ENCODE data around the gene OSBPL10. TPM values are rescaled to one million over a fixed set of nuclear protein-coding genes. Genes with fewer than 3 reads are reported as not detected.

Gene OSBPL10
- total and polyA plus RNA-seq, 2 of the 8 experiments (the other 6 are each of a cell fraction or from before 2014, with no cell fraction given), result 26.2 to 86.7 TPM

- TF ChIP-seq CHD1 (IDR thresholded peaks at IDR 0.05; ENCODE audit: low read depth, low read length), result no peak
- no peak for TF ChIP-seq TBP (IDR thresholded peaks at IDR 0.05; ENCODE audit: low read depth, low read length)
Measured at GRCh38 chr3:31729082-31729481, 252.0 kb downstream of the OSBPL10 start (continued).
